ENCODE data around the gene SYNGR3. TPM values are rescaled to one million over a fixed set of nuclear protein-coding genes. Genes with fewer than 3 reads are reported as not detected.
A peak's percentile ranks its signal among the peaks of the same experiment; 100 is the strongest.

The SYNGR3 gene
- total and polyA plus RNA-seq, 2 of the 13 experiments (the other 11 are each of a cell fraction or from before 2014, with no cell fraction given), result 0.97 to 5.7 TPM

GRCh38 chr16:2024032-2024420 is 34.3 kb downstream of the SYNGR3 start (continued):
- 0 out of 2 replicates have a peak, but pooled peaks have one; percentile 9 for TF ChIP-seq MAZ (IDR thresholded peaks at IDR 0.05; ENCODE audit: borderline replicate concordance, low read depth, low read length)
- TF ChIP-seq MAZ (CRISPR knock-in tag; IDR thresholded peaks at IDR 0.05; ENCODE audit: low read depth), result no peak
- no peak for TF ChIP-seq ZNF784 (CRISPR knock-in tag; IDR thresholded peaks at IDR 0.05; ENCODE audit: borderline replicate concordance)
- TF ChIP-seq DMAP1 (CRISPR knock-in tag; IDR thresholded peaks at IDR 0.05), result no peak; the same call in 1 of the 2 replicates
- peak; percentile 5; the same call in 1 of the 2 replicates for TF ChIP-seq MAX (IDR thresholded peaks at IDR 0.05)
- TF ChIP-seq RARA (CRISPR knock-in tag; IDR thresholded peaks at IDR 0.05), result peak; percentile 25; the same call in 1 of the 2 replicates
- no peak for TF ChIP-seq NR2F6 (IDR thresholded peaks at IDR 0.05)
- TF ChIP-seq NR2F6 (CRISPR knock-in tag; IDR thresholded peaks at IDR 0.05), result peak; percentile 14; the same call in 1 of the 2 replicates
- TF ChIP-seq ZNF30 (CRISPR knock-in tag; IDR thresholded peaks at IDR 0.05), result no peak
- TF ChIP-seq SAP130 (CRISPR knock-in tag; IDR thresholded peaks at IDR 0.05; ENCODE audit: low read depth), result peak; percentile 33; the same call in 1 of the 2 replicates

DNA sequence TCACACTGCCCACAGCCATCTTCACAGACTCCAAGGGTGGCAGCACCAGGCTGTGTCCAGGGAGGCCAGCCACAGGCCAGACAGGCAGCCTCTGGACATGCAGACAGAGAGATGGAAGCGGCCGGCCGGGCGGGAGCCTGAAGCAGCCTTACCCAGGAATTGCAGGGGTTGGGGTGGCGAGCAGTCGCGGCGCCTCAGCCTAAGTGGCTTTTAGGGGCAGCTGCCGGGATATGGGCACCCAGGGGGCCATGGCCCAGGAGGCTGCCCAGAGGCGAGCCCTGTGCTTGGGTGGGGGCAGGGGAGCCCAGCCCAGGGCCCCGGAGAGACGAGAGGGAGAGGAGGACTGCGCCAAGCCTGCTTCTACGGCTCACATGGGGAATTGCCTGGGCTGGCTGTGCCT is 35.5 kb downstream of the SYNGR3 start:
- ChIA-PET POLR2A (interaction anchor here (1.0 to 6.2 kb wide), 5 partner anchors 9 to 130 kb away, joined by 3 to 62 read pairs (median 6); partner anchors contain the start of genes NTHL1, TRAF7 and TSC2), CTCF (ENCODE audit: low intra/inter-chr PET ratio, low total read pairs) (no interaction called here)
- FAIRE-seq, result no peak
- intact Hi-C loops (cut with micrococcal nuclease; ENCODE audit: unreplicated experiment) (no loop called here), in situ Hi-C loops (cut with HindIII; ENCODE audit: extremely low pct_ligation_motif_present, low pct_unique_long_range_greater_than_20kb) (no loop called here)
- peak overlapping the region; percentile 45 to 79 (median 58); a peak in 5 of 6 replicates for H3K4me3 ChIP-seq (replicated peaks in 1 of 3; ENCODE audit: insufficient read depth in 1 of 3, low read depth in 2 of 3, low read length in 3 of 3)
- ATAC-seq, result peak; percentile 38
- H3K4me1 ChIP-seq (ENCODE audit: insufficient read depth, low read length), result peaks cover 64% of the 10 kb centered on the region
- H3K9ac ChIP-seq (ENCODE audit: insufficient read depth, low read depth, low read length), result peak overlapping the region; percentile 60; the same call in 1 of the 2 replicates
- BruUV-seq (replicated peaks), result no TSS peak
- H3K27ac ChIP-seq (ENCODE audit: extremely low read length, insufficient read depth, low read length), result no peak overlapping the region
- H2AFZ ChIP-seq (ENCODE audit: low read length), result no peak overlapping the region
- peaks cover 1 to 15% of the 10 kb centered on the region in 2 experiments; a peak in 2 of 5 replicates for H3K27me3 ChIP-seq (ENCODE audit: control insufficient read depth in 1 of 2, insufficient read depth in 2 of 2, low read length in 2 of 2)
- peak overlapping the region; percentile 81 for H3K4me2 ChIP-seq (ENCODE audit: low read depth, low read length)
- WGBS (ENCODE audit: low lambda C conversion rate), result 29% methylated on average over 4 of the region's 14 CpGs
- H3K9me3 ChIP-seq (ENCODE audit: low read length), result no peaks in the 10 kb centered on the region
- no peaks in the 10 kb centered on the region for H3K36me3 ChIP-seq (replicated peaks in 1 of 2; ENCODE audit: control insufficient read depth in 1 of 2, insufficient read depth in 2 of 2, low read length in 2 of 2)
- DNase-seq (ENCODE audit: low spot score), result no peak
- H3K79me2 ChIP-seq (ENCODE audit: insufficient read depth, low read length), result peaks cover 3% of the 10 kb centered on the region
- H4K20me1 ChIP-seq (ENCODE audit: insufficient read depth, low read length), result 0 out of 2 replicates have a peak, but pooled peaks cover 7% of the 10 kb centered on the region
- TF ChIP-seq ZBTB7B (CRISPR knock-in tag; IDR thresholded peaks at IDR 0.05), result peak; percentile 25; the same call in 1 of the 2 replicates
- TF ChIP-seq SAP130 (CRISPR knock-in tag; IDR thresholded peaks at IDR 0.05; ENCODE audit: low read depth), result peak; percentile 11; the same call in 1 of the 2 replicates
- 0 out of 2 replicates have a peak, but pooled peaks have one; percentile 4 for TF ChIP-seq ZBTB38 (CRISPR knock-in tag; IDR thresholded peaks at IDR 0.05)
- no peak for TF ChIP-seq ZSCAN12 (CRISPR knock-in tag; IDR thresholded peaks at IDR 0.05)
- TF ChIP-seq, protein P1, sequence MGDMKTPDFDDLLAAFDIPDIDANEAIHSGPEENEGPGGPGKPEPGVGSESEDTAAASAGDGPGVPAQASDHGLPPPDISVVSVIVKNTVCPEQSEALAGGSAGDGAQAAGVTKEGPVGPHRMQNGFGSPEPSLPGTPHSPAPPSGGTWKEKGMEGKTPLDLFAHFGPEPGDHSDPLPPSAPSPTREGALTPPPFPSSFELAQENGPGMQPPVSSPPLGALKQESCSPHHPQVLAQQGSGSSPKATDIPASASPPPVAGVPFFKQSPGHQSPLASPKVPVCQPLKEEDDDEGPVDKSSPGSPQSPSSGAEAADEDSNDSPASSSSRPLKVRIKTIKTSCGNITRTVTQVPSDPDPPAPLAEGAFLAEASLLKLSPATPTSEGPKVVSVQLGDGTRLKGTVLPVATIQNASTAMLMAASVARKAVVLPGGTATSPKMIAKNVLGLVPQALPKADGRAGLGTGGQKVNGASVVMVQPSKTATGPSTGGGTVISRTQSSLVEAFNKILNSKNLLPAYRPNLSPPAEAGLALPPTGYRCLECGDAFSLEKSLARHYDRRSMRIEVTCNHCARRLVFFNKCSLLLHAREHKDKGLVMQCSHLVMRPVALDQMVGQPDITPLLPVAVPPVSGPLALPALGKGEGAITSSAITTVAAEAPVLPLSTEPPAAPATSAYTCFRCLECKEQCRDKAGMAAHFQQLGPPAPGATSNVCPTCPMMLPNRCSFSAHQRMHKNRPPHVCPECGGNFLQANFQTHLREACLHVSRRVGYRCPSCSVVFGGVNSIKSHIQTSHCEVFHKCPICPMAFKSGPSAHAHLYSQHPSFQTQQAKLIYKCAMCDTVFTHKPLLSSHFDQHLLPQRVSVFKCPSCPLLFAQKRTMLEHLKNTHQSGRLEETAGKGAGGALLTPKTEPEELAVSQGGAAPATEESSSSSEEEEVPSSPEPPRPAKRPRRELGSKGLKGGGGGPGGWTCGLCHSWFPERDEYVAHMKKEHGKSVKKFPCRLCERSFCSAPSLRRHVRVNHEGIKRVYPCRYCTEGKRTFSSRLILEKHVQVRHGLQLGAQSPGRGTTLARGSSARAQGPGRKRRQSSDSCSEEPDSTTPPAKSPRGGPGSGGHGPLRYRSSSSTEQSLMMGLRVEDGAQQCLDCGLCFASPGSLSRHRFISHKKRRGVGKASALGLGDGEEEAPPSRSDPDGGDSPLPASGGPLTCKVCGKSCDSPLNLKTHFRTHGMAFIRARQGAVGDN (CRISPR knock-in tag; IDR thresholded peaks at IDR 0.05), result peak; percentile 48
- TF ChIP-seq ZZZ3 (CRISPR knock-in tag; IDR thresholded peaks at IDR 0.05; ENCODE audit: borderline replicate concordance), result no peak
- no peak for TF ChIP-seq IRF2 (CRISPR knock-in tag; IDR thresholded peaks at IDR 0.05)
- TF ChIP-seq FOXC1 (CRISPR knock-in tag; IDR thresholded peaks at IDR 0.05; ENCODE audit: borderline replicate concordance), result no peak
- TF ChIP-seq ZNF557 (CRISPR knock-in tag; IDR thresholded peaks at IDR 0.05), result no peak
- peak; percentile 32; the same call in 1 of the 2 replicates for TF ChIP-seq MXD1 (CRISPR knock-in tag; IDR thresholded peaks at IDR 0.05)
- no peak for TF ChIP-seq SNAI1 (CRISPR knock-in tag; IDR thresholded peaks at IDR 0.05; ENCODE audit: borderline replicate concordance)

All from HepG2 (cell line).